Neutrophil (primary cell): ENCODE results near the gene NFIA.

Experiments
- H3K27ac ChIP-seq: fragments of 200-600 bp; sonication (generic); 2 replicates; pipeline ENCODE4 v1.5.1; 2016; ENCODE audit warnings: mild to moderate bottlenecking, moderate library complexity
- H3K27me3 ChIP-seq: fragments of 200-600 bp; sonication (generic); 2 replicates; pipeline ENCODE4 v1.6.0; 2016; ENCODE audit warnings: mild to moderate bottlenecking
- H3K36me3 ChIP-seq: fragments of 200-600 bp; sonication (generic); 2 replicates; pipeline ENCODE4 v1.5.1; 2017
- H3K4me1 ChIP-seq, 2 experiments: fragments of 200-600 bp in 1 of 2; sonication (generic) in 1 of 2; 1 replicate in 1 of 2; 2 replicates in 1 of 2; pipeline versions ENCODE4 v1.5.1 to v1.6.1; 2013 to 2016; ENCODE audit warnings: low read depth in 1 of 2, low read length in 1 of 2, mild to moderate bottlenecking in 1 of 2, moderate library complexity in 1 of 2; ENCODE audit not compliant: control insufficient read depth in 1 of 2, insufficient read depth in 1 of 2
- H3K4me3 ChIP-seq, 2 experiments: fragments of 200-600 bp in 1 of 2; sonication (generic) in 1 of 2; 1 replicate in 1 of 2; 2 replicates in 1 of 2; pipeline ENCODE4 v1.5.1; 2013 to 2016; ENCODE audit warnings: low read depth in 1 of 2, low read length in 1 of 2, mild to moderate bottlenecking in 1 of 2, moderate library complexity in 1 of 2
- H3K9me3 ChIP-seq: fragments of 200-600 bp; sonication (generic); 2 replicates; pipeline ENCODE4 v1.5.1; 2016
- CTCF ChIP-seq: fragments of 200-600 bp; sonication (generic); IDR thresholded peaks from 2 replicates; pipeline ENCODE4 v1.5.1; 2016; ENCODE audit warnings: antibody characterized with exemption

Gene NFIA

GRCh38 chr1:61434276-61434675 is 351.9 kb downstream of the NFIA start:
- H3K4me3 ChIP-seq, result no peak overlapping the region
- no peaks in the 10 kb centered on the region for H3K4me1 ChIP-seq
- H3K9me3 ChIP-seq, result no peaks in the 10 kb centered on the region
- no peak overlapping the region for H3K27ac ChIP-seq
- no peaks in the 10 kb centered on the region for H3K36me3 ChIP-seq
- TF ChIP-seq CTCF, result no peak
- H3K27me3 ChIP-seq, result no peaks in the 10 kb centered on the region

- Histone ChIP-seq H3K27ac (no peak overlapping the region), H3K4me1 (no peaks in the 10 kb centered on the region), H3K9me3 (no peaks in the 10 kb centered on the region), H3K27me3 (no peaks in the 10 kb centered on the region), H3K36me3 (no peaks in the 10 kb centered on the region), H3K4me3 (no peak overlapping the region)
- no peak for TF ChIP-seq CTCF
Observed at GRCh38 chr1:61435226-61435625, 352.9 kb downstream of the NFIA start.

- Histone ChIP-seq H3K4me3 (no peak overlapping the region), H3K4me1 (no peaks in the 10 kb centered on the region), H3K27ac (no peak overlapping the region), H3K9me3 (no peaks in the 10 kb centered on the region), H3K36me3 (no peaks in the 10 kb centered on the region), H3K27me3 (no peaks in the 10 kb centered on the region)
- TF ChIP-seq CTCF, result no peak
Observed at GRCh38 chr1:61436016-61436415, 353.7 kb downstream of the NFIA start.

- Histone ChIP-seq H3K36me3 (no peaks in the 10 kb centered on the region), H3K27ac (no peak overlapping the region), H3K27me3 (no peaks in the 10 kb centered on the region)
Observed at GRCh38 chr1:61436491-61437120, 354.2 kb downstream of the NFIA start.

DNA sequence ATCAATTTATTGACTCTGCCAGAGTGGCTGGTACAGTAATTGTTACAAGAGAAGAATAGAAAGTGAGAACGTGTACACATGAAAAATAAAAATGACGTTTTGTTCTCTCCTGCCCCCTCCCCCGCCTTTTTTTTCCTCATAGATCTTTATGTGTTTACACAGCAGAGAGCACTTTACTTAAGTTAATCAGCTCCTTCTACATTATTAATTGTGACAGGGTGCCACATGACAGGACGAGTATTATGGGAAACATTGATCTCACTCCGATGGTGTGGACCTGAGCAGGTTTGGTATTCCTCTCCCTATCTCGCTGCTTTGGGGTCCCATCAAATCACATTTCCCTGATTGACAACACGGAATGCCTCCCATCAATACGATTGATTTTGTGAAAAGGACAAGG is 356.9 kb downstream of the NFIA start:
- Histone ChIP-seq H3K36me3 (no peaks in the 10 kb centered on the region), H3K27me3 (no peaks in the 10 kb centered on the region), H3K4me3 (no peak overlapping the region), H3K9me3 (no peaks in the 10 kb centered on the region), H3K27ac (no peak overlapping the region), H3K4me1 (no peaks in the 10 kb centered on the region)
- TF ChIP-seq CTCF, result no peak

More at GRCh38 chr1:61436491-61437120, 354.2 kb downstream of the NFIA start:
- Histone ChIP-seq H3K4me1 (no peaks in the 10 kb centered on the region), H3K4me3 (no peak overlapping the region), H3K9me3 (no peaks in the 10 kb centered on the region)
- no peak for TF ChIP-seq CTCF
